Measurements from ENCODE around the gene NATD1.
"Not testable (repeated sequence)": the region's sequence is repeated elsewhere in the genome, so short reads cannot be mapped to it uniquely, and the experiment has no call there.

Gene NATD1

DNA sequence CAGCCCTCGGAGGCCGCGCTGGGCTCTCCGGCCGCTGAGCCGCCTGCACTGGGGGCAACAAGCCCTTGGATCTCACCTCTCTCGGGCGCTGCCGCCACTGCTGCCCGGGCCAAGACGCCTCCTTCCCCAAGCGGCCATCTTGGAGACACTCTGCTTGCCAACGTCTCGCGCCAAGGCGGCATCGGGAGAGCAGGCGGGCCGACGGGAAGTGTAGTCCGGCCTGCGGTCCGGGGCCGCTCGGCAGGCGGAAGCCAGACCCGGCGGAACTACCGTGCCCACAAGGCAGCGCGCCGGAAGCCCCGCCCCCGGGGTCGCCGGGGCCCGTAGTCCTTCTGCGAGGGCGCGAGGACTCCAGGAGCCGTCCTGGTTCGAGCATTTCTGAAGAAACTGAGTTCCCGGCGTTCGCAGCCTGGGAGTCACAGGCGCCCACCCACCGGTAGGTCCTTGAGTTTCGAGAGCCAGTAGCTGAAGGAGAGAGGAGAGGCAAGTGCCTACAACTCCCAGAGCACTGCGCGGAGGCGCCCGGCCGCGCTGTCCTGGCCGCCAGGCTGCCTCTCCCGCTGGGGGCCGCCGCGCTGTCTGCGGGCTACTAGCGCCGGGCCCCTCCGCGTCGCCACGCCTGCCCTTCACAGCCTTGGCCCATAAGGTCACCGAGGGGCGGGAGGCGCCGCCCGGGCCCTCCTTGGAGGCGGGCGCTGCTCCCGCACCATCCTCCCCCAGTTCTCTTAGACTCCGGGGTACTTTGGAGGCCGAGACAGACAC lies 39.0 kb downstream of the NATD1 start, which contains the start of gene TMEM11:
TSS of gene TMEM11 (minus strand) at position 147 of the 762 bp plus-strand sequence. CDS start at position 138, 9 bp downstream.
- peak; percentile 93 for DNase-seq

GRCh38 chr17:21213638-21214014 lies 39.6 kb downstream of the NATD1 start:
- no peak for DNase-seq

GRCh38 chr17:21212826-21213637 lies 40.2 kb downstream of the NATD1 start:
- DNase-seq, result no peak

DNA sequence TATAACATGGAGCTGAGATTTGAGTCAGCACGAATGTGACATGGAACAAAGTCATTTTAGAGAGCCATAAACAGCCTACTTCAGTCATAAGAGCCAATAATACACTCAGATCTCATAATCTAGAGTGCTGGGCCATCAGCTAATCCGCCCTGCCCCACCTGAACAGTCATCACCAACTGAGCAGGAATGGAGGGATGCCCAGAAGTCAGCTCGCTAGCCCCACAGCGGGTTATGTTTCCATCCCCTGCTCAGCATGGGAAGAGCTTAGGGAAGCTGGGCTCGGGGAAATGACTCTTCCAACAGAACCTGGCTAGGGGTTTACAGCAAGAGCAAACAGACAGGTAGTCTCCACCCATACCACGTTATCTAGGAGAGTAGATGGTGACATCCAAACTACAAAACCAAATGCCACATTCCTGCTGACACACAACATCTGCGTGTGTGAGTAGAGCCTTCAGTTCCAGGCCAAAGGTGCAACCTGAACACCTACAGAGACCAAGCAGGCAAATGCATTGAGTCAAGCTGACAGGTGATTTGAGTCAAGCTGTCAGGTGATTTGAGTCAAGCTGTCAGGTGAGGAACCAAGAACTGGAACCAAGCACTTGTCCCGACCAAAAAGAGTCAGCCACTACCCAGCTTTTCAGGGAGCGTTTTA lies 41.3 kb downstream of the NATD1 start:
- no peak for DNase-seq

- no peak for DNase-seq
Measured at GRCh38 chr17:21210411-21211076, 42.7 kb downstream of the NATD1 start.

DNA sequence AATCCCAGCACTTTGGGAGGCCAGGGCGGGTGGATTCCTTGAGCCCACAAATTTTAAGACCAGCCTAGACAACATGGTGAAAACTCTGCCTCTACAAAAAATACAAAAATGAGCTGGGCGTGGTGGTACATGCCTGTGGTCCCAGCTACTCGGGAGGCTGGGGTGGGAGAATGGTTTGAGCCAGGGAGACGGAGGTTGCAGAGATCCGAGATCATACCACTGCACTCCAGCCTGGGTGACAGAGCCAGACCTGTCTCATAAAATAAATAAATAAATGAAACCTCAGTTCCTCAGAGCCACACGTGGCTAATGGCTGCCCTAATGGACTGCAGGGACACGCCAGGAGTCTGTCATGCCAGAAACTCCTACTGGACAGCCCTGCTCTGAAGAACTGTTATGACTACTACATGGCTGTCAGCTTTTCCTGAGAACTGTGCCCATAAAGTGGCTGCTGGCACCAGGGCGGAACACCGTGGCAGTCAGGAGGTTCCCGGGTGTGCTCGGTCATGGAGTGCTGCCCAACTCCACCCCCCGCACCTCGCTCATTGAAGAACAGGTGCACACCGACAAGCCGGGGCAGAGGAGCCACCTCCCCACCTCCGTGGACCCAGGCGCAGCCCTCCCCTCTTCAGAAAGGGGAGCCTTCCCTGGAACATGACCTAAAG lies 43.6 kb downstream of the NATD1 start:
- no peak for DNase-seq

GRCh38 chr17:21208352-21208751 lies 44.9 kb downstream of the NATD1 start:
- DNase-seq, result no peak

DNA sequence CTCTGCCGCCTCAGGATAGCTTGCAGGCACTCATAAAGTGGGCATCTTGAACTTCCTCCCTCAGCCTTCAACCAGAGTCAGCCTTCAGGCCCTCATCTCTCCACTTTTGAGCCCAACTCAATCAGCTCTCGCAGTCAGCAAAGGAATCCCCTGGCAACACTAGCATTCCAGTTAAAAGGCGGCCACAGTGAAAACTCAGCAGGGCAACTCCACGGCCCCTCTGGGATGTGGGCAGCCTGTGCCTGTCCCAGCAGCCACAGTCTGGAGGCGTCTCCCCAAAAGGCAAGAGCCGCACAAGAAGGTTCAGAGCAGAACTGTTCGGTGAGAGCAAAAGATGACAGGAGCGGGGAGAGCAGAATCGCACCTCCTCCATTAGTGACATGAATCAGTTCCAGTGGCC lies 48.3 kb downstream of the NATD1 start:
- no peak for DNase-seq

DNA sequence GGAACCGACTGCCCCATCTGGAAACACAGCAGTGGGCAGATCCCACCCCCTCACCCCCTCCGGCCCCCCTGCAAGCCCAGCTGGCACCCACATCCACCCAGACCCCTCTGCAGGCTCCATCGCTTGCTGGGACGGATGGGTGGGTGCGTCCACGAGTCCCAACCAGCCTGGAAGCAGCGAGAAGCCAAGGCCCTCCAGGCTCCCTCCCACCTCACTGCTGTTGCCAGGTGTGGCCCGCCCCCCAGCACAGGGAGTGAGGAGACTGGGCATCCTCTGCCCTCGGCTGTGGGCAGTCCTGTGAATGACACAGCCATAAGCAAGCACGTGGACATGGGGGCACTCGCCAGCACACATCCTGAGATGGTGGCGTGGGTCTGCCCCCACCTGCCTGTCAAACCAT lies 50.7 kb downstream of the NATD1 start:
- no peak for DNase-seq

DNA sequence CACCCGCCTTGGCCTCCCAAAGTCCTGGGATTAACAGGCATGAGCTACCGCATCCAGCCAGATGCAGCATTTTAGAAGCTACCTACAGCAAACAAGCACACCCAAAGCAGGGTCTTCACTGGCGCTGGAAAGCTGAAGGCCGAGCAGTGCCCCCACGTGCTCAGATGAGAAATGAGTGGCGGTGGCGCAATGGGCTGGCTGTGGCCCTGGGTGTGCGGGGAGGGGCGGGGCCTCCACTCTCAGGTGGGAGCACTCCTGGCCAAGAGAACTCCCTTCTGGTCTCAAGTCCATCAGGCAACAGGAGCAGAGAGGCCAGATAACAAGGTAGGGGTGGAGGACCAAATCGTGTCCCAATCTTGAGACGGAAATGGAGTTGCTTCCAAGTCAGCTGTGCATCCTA lies 51.3 kb downstream of the NATD1 start:
- no peak for DNase-seq

GRCh38 chr17:21201298-21201595 lies 52.0 kb downstream of the NATD1 start:
- DNase-seq, result no peak

DNA sequence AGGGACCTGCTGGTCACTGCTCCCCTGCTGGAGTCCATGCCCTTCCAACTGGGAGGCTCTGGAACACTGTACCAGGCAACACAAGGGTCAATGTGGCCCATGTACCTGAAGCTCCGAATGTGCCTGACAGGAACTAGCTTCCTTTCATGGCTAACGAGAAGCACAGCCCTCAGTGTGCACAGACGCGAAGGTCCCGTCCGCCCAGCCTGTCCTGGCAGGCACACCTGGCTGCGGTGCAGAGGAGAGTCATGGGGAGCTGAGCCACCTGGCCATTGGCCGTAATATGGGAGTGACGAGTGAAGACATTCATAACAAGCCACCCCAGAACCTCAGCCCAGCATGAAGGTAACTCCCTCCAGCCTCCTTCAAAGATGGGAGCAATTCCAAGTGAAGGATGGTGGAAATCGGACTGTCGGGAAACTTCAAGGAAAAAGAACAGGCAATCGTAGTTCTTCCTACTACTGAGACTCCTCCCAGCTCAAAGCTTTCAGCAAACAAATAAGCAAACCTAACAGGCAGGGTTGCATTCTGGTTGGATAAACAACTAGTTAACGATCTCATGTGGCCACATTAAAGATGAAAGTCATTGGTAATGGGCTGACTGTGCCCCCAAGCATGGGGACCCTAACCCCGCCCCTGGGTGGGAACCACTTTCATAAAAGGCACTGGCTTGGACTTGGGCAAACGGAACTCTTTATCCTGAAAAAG lies 52.5 kb downstream of the NATD1 start:
- DNase-seq, result no peak

- DNase-seq, result no peak
Measured at GRCh38 chr17:21199856-21200255, 53.4 kb downstream of the NATD1 start.

GRCh38 chr17:21199311-21199710 lies 53.9 kb downstream of the NATD1 start:
- DNase-seq, result peak; percentile 33

GRCh38 chr17:21198411-21198810 lies 54.8 kb downstream of the NATD1 start:
- no peak for DNase-seq

DNA sequence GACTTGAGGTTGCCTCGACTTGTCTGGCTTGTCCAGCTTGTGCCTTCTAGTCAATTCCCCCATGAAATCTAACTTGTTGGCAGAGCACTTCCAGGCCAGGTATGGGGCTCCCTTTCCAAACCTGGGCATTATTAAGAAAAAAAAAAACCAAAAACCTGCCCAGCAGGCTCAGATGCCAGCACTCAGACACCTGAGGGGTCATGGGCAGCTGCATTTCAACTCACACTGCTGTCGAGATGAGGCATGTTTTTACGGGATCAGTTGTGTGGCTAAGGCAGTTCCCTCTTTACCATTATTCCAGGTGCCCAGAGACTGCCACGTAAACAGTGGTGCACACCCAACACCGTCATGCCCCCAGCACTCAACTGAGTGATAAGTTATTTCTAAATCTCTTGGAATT lies 57.1 kb downstream of the NATD1 start:
- DNase-seq, result no peak

- DNase-seq, result no peak
Measured at GRCh38 chr17:21194703-21195102, 58.5 kb downstream of the NATD1 start.

DNA sequence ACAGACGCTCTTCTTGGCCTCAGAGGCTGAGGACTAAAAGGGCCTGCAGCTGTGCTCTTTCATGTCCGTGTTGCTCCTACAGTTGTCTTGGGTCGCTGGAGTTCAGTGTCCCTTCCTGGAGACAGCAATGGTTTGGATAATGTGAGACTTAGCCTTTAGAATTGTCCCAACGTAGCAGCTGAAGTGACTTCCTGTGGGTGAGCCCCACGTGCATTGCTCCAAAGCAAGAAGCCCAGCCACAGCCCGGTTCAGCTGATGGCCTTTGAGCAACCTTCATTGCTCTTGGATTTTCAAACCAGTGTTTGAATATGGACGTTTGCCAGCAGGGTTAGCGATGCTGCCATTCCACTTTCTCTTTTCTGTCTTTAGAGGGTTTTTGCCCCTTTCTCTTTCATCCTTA lies 59.0 kb downstream of the NATD1 start:
- no peak for DNase-seq

GRCh38 chr17:21193031-21193430 lies 60.2 kb downstream of the NATD1 start:
- no peak for DNase-seq

DNA sequence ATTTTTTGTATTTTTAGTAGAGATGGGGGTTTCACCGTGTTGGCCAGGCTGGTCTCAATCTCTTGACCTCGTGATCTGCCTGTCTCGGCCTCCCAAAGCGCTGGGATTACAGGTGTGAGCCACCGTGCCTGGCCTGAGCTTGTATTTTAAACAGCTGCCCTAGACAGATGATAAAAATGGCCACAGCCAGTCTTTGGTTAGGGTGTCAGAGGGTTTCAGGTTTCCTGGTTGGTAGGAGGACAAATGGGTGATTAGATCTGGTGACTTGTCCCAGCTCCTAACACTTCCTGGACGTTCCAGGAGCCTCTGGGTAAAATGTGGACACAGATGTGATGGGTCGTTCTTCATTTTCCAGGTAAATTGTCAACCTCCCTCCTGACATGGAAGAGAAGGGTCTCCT lies 60.8 kb downstream of the NATD1 start:
- not testable (repeated sequence) for DNase-seq

DNA sequence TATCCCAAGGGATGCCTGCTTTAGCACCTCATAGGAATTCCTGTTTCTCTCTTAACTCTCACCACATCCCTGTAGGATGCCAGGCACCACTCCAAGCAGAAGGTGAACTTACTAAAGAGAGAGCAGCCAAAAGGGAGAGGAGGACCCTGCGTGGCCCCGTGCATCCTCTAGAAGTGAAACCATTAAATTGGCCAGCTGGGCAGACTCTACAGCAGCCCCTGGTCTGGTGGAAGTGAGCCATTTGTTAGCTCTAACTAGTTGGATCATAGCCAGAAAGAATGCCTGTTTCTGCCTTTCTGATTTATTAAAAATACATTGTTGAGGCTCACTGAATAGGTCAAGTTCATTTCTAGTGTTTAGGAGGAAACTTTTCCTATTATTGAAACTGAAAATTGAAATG lies 61.5 kb downstream of the NATD1 start:
- no peak for DNase-seq

GRCh38 chr17:21190078-21190477 lies 63.1 kb downstream of the NATD1 start:
- no peak for DNase-seq

Data from amniotic stem cell (primary cell).